SK-N-MC (cell line): ENCODE measurements around the gene TGFB2.

ENCODE experiments used
- EZH2 ChIP-seq: fragments of 200-600 bp; sonication (generic); IDR thresholded peaks from one replicate; pipeline ENCODE4 v1.6.1; 2017; ENCODE audit warnings: antibody characterized with exemption
- POLR2AphosphoS5 ChIP-seq: IDR thresholded peaks from 2 replicates; pipeline ENCODE4 v1.6.1; 2012; ENCODE audit warnings: mild to moderate bottlenecking, low read depth, low read length, borderline replicate concordance

DNA sequence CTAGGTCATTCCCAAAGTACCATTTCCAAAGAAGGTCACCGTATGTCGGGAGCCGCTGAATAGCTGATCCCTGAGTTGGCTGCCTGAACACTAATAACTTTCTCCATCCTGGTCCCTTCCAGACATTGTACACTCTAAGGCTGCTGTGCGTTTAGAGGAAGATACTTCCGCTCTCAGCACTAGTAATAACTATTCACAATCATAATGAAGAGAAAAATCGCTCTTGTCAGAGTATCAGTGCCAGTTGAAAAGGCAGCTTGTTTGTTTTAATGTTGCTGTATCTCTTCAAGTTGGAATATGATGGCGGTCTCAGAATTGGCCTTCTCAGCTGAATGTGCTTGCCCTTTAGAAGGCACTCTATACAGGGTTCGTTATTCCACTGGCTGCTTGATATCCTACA, 43.5 kb downstream of the TGFB2 start:
- TF ChIP-seq POLR2AphosphoS5 (no peak), EZH2 (no peak)
